Skeletal muscle tissue (tissue), 4 donors: Measurements from ENCODE around the gene PRR36. TPM values are rescaled to one million over a fixed set of nuclear protein-coding genes. Genes with fewer than 3 reads are reported as not detected.
A peak's percentile ranks its signal among the peaks of the same experiment; 100 is the strongest.

Experiments used
- H3K27ac ChIP-seq: one replicate; pipeline ENCODE4 v1.7.0; 2013; ENCODE audit warnings: mild to moderate bottlenecking, low read depth, low read length, inconsistent platforms
- H3K27me3 ChIP-seq, 3 donors: one replicate each; pipeline ENCODE4 v1.7.0; 2013; ENCODE audit warnings: low read length in 3 of 3; ENCODE audit not compliant: control insufficient read depth in 3 of 3, insufficient read depth in 3 of 3
- H3K36me3 ChIP-seq, 3 donors: one replicate each; pipeline ENCODE4 v1.7.0; 2013; ENCODE audit warnings: low read length in 3 of 3; ENCODE audit not compliant: control insufficient read depth in 3 of 3, insufficient read depth in 3 of 3
- H3K4me1 ChIP-seq, 3 donors: one replicate each; pipeline ENCODE4 v1.7.0; 2013; ENCODE audit warnings: low read length in 3 of 3, mild to moderate bottlenecking in 3 of 3; ENCODE audit not compliant: control insufficient read depth in 3 of 3, insufficient read depth in 3 of 3
- H3K4me3 ChIP-seq, 3 donors: one replicate each; pipeline ENCODE4 v1.7.0; 2013; ENCODE audit warnings: low read length in 3 of 3
- H3K9ac ChIP-seq, 3 donors: one replicate each; pipeline ENCODE4 v1.7.0; 2013; ENCODE audit warnings: low read length in 3 of 3, mild to moderate bottlenecking in 3 of 3, moderate library complexity in 2 of 3, low read depth in 1 of 3
- H3K9me3 ChIP-seq, 3 donors: one replicate each; pipeline ENCODE4 v1.7.0; 2013; ENCODE audit warnings: low read length in 3 of 3; ENCODE audit not compliant: control insufficient read depth in 3 of 3
- total RNA-seq: library from RNA; depleted of rRNA; stranded (reverse); fragments of >200 nt; gene quantifications from one replicate; pipeline ENCODE4 v1.2.3, GENCODE V29; 2014
- donor health status: Osteomylitis.

PRR36 gene
- total RNA-seq, 1 donor from 2014 or later, result not detected

DNA sequence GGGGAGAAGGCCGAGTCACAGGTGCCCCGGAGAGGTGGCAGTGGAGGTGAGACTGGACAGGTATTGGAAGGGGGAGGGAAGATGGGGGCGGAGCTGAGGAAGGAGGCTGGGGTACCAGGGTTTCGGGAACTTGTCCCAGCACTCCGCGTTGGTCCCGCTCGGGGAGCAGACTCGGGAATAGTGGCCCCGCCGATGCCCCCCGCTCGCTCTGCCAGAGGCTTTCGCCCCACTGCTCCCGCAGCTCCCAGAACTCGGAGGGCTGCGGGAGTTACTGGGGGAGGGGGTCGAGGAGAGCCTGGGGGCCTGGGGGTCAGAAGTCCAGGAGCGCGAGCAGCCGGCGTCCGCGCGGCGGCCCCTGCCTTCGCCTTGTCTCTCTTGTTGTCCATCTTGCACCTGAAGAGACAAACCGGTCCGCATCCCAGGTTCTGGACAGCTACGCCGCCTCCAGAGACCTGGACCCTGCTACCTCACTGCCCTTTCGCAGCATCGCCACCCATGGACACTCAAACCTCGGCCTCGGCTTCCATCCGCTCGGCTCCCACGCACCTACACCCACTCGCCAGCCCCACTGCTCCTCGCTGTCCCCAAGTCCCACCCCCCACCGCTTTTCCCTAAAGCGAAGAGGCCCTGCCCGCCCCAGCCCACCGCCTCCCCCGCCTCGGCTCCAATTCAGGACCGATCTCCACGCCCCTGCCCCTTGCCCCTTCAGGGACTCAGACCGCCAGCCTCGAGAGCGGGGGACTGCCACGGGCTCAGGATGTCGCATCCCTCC, 700 bp downstream of the PRR36 start:
- Histone ChIP-seq H3K9ac (no peak overlapping the region), H3K36me3 (no peaks in the 10 kb centered on the region), H3K27me3 (peaks cover 31 to 41% (median 35%) of the 10 kb centered on the region in 3 donors), H3K4me3 (no peak overlapping the region), H3K4me1 (peaks cover 15 to 25% (median 16%) of the 10 kb centered on the region in 3 donors), H3K27ac (no peak overlapping the region), H3K9me3 (no peaks in the 10 kb centered on the region)

DNA sequence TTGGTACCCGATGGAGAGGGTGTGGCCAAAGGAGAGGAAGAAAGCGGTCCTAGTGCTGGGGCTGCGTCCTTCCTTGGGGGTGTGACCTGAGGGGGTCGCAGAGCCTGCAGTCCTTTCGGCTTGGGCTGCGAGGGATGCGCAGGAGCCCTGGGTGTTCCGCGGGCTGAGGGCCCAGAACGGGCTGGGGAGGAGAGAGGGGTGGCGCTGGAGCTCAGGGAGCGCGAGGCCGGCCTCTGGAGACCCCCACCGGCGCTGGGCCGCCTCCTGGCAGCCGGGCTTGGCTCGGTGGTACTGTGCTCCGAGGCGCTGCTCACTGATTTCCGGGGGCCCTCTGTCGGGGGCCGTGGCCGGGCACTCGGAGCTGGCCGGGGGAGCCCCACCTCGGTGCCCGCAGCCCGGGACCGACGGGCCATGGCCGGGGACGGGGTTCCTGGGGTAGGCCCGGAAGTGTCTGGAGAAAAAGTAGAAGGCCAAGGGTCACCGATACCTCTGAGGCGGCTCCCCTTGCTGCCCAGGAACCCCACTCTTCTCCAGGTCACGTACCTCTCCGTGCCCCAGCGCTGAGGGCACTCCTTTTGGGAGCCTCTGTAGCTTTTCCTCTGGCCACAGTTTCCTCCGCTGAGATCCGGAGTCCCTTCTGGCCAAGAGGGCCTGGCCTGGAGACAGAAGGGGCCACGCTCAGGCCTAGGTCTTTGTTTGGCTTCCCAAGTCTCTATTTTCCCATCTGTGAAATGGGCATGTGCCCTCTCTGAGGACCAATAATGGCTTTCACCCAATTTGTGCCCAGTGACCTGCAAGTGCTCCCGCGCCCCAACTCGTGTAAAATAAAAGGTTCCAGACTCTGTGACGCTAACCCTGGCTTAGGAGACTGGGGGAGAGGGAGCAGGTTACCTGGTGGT, 1.6 kb downstream of the PRR36 start:
- H3K9ac ChIP-seq, result no peak overlapping the region
- H3K4me3 ChIP-seq, result peak overlapping the region in 1 of 3 donors; percentile 57
- no peaks in the 10 kb centered on the region for H3K36me3 ChIP-seq
- H3K27ac ChIP-seq, result no peak overlapping the region
- peaks cover 15 to 25% (median 18%) of the 10 kb centered on the region in 3 donors for H3K4me1 ChIP-seq
- H3K27me3 ChIP-seq, result peaks cover 35 to 44% (median 38%) of the 10 kb centered on the region in 3 donors
- no peaks in the 10 kb centered on the region for H3K9me3 ChIP-seq

DNA sequence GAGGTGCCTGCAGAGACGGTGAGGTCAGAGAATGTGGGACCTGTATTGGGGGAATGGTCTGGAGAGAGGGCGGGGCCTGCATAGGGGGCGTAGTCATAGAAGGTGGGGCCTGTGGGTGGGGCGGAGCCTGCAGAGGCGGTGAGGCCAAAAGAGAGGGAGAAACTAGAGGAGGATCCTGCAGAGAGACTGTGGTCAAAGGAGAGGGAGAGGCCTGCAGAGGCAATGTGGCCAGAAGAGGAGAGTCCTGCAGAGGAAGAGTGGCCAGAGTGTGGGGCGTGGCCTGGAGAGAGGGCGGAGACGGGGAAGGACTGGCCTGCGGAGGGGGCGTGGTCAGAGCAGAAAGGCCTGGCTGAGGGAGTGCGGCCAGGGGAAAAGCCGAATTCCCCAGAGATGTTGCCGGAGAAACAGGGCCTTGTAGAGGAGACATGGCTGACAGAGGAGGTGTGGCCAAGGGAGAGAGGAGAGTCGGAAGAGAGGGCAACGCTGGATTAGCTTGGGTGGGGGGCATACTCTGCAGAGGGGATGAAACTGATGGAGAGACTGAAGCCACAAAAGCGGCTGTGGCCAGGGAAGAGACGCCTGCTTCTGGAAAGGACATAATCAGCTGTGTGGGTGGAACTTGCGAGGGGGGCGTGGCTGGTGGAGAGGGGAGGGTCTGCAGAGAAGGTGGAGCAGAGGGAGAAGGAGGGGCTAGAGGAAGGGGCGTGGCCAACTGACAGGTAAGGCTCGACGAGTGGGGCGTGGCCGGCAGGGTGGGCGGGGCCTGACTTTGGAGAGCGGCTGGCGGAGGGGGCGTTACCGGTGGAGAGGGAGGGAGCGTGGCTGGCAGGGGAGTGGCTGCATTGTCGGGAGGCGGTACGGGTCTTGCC, 2.5 kb downstream of the PRR36 start:
- Histone ChIP-seq H3K4me3 (peak overlapping the region; percentile 22 to 57 (median 54)), H3K36me3 (no peaks in the 10 kb centered on the region), H3K27ac (no peak overlapping the region), H3K27me3 (peaks cover 43 to 49% (median 45%) of the 10 kb centered on the region in 3 donors), H3K9me3 (no peaks in the 10 kb centered on the region), H3K4me1 (peaks cover 15 to 25% (median 18%) of the 10 kb centered on the region in 3 donors), H3K9ac (peak overlapping the region in 1 of 3 donors; percentile 25)

DNA sequence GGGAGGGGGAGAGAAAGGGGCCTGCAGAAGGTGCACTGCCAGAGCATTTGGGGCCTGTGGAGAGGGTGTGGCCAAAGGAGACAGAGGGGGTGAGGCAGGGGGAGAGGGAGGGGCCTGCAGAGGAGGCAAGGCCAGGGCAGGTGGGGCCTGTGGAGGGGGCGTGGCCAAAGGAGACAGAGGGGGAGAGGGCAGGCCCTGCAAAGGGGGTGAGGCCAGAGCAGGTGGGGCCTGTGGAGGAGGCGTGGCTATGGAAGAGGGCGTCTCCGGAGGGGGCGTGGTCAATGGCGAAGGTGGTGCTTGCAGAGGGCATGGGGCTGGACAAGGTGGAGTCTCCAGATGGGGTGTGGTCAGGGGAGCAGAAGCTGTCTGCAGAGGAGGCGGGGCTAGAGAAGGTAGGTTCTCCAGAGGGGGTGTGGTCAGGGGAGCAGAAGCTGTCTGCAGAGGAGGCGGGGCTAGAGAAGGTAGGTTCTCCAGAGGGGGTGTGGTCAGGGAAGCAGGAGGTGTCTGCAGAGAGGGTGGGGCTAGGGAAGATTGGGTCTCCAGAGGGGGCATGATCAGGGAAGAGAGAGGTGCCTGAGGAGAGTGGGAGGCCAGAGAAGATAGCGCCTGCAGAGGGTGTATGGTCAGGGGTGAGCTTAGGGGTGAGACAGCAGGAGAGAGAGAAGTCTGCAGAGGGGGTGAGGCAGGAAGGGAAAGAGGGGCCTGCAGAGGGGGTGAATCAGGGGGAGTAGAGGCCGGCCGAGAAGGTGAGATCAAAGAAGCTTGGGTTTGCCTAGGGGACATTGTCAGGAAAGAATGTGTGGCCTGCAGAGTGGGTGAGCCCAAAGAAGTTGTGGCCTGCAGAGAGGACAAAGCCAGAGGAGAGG, 3.4 kb downstream of the PRR36 start:
- peaks cover 15 to 25% (median 18%) of the 10 kb centered on the region in 3 donors for H3K4me1 ChIP-seq
- H3K9me3 ChIP-seq, result no peaks in the 10 kb centered on the region
- H3K27me3 ChIP-seq, result peaks cover 40 to 49% (median 47%) of the 10 kb centered on the region in 3 donors
- no peak overlapping the region for H3K27ac ChIP-seq
- H3K9ac ChIP-seq, result no peak overlapping the region
- no peak overlapping the region for H3K4me3 ChIP-seq
- H3K36me3 ChIP-seq, result no peaks in the 10 kb centered on the region

DNA sequence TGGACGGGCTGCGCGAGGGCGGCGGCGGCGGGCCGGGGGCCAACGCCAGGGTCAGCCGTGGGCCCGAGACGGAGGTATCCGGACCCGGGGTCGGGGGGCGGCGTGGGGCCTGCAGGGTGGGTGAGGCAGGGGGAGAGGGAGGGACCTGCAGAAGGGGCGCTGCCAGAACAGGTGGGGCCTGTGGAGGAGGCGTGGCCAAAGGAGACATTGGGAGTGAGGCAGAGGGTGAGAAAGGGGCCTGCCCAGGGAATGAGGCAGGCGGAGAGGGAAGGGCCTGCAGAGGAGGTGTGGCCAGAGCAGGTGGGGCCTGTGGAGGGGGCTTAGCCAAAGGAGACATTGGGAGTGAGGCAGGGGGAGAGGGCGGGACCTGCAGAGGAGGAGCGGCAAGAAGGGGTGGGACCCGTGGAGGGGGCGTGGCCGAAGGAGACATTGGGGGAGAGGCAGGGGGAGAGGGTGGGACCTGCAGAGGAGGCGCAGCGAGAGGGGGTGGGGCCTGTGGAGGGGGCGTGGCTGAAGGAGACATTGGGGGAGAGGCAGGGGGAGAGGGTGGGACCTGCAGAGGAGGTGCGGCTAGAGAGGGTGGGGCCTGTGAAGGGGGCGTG, 4.2 kb downstream of the PRR36 start:
- Histone ChIP-seq H3K9me3 (no peaks in the 10 kb centered on the region), H3K4me3 (peak overlapping the region in 2 of 3 donors; percentile 45 to 57), H3K27ac (no peak overlapping the region), H3K36me3 (no peaks in the 10 kb centered on the region), H3K4me1 (peaks cover 15 to 25% (median 18%) of the 10 kb centered on the region in 3 donors), H3K27me3 (peaks cover 41 to 56% (median 54%) of the 10 kb centered on the region in 3 donors), H3K9ac (no peak overlapping the region)

DNA sequence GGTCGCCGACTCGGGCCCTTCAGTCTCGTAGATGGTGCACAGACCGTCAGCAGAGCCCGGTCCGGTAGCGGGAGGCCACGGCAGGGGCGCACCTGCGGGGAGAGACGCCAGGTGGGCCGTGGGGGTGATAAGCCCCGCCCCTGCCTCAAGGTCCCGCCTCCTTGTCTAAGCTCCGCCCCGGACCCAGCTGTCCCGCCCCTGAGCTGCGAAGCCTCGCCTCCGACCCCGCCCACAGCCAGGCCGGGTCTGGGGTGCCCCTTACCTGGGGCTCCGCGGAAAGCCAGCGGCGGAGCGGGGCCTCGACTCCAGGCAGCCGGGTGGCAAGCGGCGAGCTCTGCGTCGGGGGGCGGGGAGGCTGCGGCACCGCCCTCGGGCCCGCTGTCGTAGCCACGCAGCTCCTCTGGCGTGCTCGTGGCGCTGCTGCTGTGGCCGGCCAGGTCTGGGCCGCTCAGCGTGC, 4.7 kb downstream of the PRR36 start:
- Histone ChIP-seq H3K9ac (peak overlapping the region in 1 of 3 donors; percentile 45), H3K27me3 (peaks cover 40 to 55% (median 53%) of the 10 kb centered on the region in 3 donors), H3K4me3 (peak overlapping the region in 2 of 3 donors; percentile 45 to 57), H3K4me1 (peaks cover 15 to 22% (median 17%) of the 10 kb centered on the region in 3 donors), H3K9me3 (no peaks in the 10 kb centered on the region), H3K36me3 (no peaks in the 10 kb centered on the region), H3K27ac (no peak overlapping the region)

DNA sequence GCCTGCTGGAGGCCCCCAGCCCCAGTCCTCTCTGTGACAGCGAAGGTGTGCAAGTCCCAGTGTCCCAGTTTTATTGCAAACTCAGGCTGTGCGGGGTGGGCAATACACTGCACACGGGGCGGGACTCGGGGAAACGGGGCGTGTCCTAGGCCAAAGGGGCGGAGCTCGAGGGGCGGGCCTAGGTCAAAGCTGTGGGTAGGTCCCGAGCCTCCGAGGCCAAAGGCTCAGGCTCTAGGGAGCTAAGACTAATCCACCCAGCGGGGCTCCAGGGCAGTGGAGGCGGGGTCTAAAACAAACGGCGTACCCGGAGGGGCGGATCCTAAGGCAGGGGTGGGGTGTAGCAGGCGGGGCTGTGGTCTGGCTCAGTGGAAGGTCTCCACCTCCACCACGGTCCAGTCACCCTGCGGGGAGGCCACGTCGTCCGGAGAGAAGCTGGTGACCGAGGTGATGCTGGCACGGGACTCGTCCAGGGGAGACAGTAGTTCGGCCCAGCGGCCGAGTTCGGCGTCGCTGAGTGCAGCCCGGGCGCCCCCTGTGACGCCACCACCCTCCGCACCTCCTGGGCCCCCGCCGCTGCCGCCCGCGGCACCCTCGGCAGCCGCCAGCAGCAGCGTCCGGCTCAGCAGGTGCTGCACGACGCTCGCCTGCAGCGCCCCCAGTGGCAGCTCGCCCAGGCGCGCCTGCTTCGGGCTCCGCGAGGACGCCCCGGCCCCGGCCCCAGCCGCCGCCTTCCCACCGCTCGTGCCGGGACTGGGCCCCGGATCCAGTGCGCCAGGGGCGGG, 5.3 kb downstream of the PRR36 start:
- Histone ChIP-seq H3K27ac (no peak overlapping the region), H3K9ac (peak overlapping the region in 2 of 3 donors; percentile 45 to 51), H3K36me3 (no peaks in the 10 kb centered on the region), H3K4me3 (peak overlapping the region; percentile 51 to 57 (median 56)), H3K4me1 (peaks cover 15 to 20% (median 15%) of the 10 kb centered on the region in 3 donors), H3K9me3 (no peaks in the 10 kb centered on the region), H3K27me3 (peaks cover 35 to 56% (median 53%) of the 10 kb centered on the region in 3 donors)

DNA sequence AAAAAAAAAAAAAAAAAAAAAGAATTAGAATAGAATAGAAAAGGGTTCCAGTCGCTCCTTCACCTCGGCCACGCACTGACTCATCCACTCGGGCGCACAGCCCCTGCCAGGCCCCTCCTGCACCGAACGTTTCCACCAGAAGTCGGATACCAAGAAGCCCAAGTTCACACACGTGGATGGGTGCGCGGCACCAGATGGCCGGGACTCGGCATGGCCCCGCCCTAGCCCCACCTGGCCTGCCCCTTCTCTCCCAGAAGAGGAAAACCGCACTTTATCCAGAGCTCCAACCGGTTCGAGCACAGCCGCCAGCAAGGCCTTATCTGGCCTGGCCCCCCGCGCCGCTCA, 5.9 kb downstream of the PRR36 start:
- H3K4me3 ChIP-seq, result peak overlapping the region in 1 of 3 donors; percentile 57
- no peak overlapping the region for H3K9ac ChIP-seq
- no peaks in the 10 kb centered on the region for H3K36me3 ChIP-seq
- H3K4me1 ChIP-seq, result peaks cover 15 to 20% (median 15%) of the 10 kb centered on the region in 3 donors
- H3K27me3 ChIP-seq, result peaks cover 30 to 53% (median 52%) of the 10 kb centered on the region in 3 donors
- H3K27ac ChIP-seq, result no peak overlapping the region
- no peaks in the 10 kb centered on the region for H3K9me3 ChIP-seq
